AG09309 (cell line): Measurements from ENCODE around the gene RSPH1.
A peak's percentile ranks its signal among the peaks of the same experiment; 100 is the strongest.
"Not testable (repeated sequence)": the region's sequence is repeated elsewhere in the genome, so short reads cannot be mapped to it uniquely, and the experiment has no call there.

Source experiments
- DNase-seq: peaks from one replicate; pipeline ENCODE4 v3.0.0-alpha.2; 2010; ENCODE audit warnings: low read depth
- H3K4me3 ChIP-seq: 2 replicates; pipeline ENCODE4 v1.5.1; 2011; ENCODE audit warnings: mild to moderate bottlenecking, low read depth, low read length, moderate library complexity; ENCODE audit not compliant: control insufficient read depth
- TF ChIP-seq, protein P1 (sequence below): IDR thresholded peaks from 2 replicates; pipeline ENCODE4 v1.5.1; 2011; ENCODE audit warnings: mild to moderate bottlenecking, low read depth, low read length, inconsistent platforms; ENCODE audit not compliant: insufficient read depth, control insufficient read depth; ENCODE audit errors: missing control alignments

The RSPH1 gene

DNA sequence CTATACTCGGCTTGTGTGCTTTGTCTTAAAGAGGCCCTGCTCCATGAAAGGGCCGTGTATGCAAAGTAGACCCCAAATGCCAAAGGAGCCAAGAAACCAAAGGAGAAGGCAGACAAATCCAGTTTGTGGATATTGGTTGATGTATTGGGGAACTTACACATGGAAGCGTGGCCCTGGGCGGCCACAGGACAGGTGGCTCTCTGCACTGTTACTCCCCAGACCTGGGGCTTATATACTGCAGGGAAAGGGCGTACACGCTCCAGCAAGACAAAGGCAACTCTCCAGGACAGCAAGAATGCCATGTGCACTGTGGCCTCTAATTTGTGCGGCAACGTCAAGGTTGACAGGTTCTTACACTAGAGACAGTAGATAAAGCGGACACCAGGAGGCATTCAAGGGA lies 24.8 kb downstream of the RSPH1 start:
- TF ChIP-seq, protein P1, sequence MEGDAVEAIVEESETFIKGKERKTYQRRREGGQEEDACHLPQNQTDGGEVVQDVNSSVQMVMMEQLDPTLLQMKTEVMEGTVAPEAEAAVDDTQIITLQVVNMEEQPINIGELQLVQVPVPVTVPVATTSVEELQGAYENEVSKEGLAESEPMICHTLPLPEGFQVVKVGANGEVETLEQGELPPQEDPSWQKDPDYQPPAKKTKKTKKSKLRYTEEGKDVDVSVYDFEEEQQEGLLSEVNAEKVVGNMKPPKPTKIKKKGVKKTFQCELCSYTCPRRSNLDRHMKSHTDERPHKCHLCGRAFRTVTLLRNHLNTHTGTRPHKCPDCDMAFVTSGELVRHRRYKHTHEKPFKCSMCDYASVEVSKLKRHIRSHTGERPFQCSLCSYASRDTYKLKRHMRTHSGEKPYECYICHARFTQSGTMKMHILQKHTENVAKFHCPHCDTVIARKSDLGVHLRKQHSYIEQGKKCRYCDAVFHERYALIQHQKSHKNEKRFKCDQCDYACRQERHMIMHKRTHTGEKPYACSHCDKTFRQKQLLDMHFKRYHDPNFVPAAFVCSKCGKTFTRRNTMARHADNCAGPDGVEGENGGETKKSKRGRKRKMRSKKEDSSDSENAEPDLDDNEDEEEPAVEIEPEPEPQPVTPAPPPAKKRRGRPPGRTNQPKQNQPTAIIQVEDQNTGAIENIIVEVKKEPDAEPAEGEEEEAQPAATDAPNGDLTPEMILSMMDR: no peak
- no peak overlapping the region for H3K4me3 ChIP-seq
- DNase-seq: no peak

DNA sequence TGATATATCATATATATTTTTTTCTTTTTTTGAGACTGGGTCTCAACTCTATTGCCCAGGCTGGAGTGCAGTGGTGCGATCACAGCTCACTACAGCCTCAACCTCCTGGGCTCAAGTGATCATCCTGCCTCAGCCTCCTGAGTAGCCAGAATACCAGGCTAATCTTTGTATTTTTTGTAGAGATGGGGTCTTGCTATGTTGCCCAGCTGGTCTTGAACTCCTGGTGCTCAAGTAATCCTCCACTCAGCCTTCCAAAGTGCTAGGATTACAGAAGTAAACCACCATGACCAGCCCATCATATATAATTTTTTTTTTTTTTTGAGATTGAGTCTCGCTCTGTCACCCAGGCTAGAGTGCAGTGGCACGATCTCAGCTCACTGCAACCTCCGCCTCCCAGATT lies 26.3 kb downstream of the RSPH1 start:
- not testable (repeated sequence) for H3K4me3 ChIP-seq, DNase-seq

DNA sequence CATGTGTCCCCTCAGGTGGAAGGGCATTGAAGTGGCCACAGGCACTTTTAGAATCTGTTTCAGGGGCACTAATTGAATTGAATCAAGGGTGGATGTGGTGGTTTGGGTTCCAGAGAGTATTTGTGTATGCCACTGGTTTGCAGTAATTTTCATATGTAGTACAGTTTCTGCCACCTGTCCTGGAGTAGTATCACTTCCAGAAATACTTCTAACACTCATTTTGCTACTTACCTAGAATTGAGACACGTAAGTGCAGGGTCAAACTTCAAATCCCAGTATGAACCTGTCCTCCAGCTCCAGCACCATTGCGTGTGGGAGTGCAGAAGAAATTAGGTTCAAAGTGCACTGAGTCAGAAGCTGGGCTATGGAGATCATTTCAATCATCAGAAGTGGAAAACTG lies 26.8 kb downstream of the RSPH1 start:
- TF ChIP-seq, protein P1: no peak
- no peak for DNase-seq
- no peak overlapping the region for H3K4me3 ChIP-seq

DNA sequence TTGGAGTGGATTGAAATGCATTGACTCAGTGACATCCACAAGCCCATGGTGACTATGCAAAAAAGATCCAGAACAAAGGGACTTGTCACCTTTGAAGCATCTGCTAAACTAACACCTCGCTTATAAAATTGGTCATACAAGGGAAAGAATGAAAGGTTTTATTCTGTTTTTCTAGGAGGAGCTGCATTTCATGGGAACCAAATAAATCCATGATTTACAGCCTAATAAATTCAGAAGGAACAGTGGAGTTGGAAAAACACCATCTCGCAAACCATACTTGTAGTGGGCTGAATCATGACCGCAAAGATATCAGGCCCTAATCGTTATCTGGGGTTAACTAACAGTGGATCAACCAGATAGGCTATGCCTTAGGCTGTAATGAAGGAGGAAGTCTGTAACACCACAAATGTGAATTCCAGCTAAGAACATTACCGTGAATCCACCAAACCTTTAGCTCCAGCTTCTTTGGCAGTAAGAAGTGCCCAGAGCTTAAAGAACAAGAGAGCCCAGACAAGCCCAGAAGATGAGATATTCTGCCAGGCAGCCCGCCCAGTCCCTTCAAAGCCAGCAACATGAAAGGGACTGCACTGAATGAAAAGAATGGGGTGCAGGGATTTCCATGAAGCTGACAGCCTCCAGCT lies 27.4 kb downstream of the RSPH1 start:
- TF ChIP-seq, protein P1: no peak
- no peak overlapping the region for H3K4me3 ChIP-seq
- no peak for DNase-seq

DNA sequence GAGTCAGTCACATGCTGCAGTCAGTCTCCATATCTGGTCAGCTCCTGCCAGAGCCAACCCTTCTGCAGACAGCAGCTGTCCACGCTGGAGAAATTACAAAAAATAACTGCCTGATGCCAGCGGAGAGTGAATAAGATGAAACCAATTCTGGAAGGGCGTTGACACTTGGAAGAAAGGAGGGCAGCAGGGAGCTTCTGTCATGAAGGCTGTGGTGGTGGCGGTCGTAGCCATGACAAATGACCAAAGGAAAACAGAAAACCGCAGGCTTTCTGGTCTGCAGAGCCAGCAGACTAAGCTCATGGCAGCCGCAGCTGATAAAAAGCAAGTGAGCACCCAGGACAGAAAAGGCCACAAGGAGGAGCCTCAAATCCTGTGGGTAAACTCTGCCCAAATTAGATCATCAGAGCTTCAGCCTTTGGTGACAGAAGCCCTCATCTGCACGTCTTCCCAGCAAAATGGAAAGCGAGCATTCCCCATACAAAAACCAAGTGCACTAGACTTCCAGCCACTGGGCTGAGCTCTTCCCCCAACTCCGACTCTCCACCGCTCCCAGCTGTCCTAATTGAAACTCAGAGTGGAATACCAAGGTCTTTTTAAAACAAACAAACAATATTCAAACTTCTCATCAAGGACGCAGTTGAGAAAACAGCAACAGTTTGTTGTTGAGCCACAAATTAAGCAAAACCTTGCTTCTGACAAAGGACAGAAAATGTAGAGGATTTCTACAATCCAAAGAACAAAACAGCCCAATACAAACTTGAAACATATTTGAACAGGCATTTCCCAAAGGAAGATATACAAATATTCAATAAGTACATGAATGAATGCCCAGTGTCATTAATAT lies 28.7 kb downstream of the RSPH1 start:
- TF ChIP-seq, protein P1: peak; percentile 28
- no peak overlapping the region for H3K4me3 ChIP-seq
- no peak for DNase-seq

DNA sequence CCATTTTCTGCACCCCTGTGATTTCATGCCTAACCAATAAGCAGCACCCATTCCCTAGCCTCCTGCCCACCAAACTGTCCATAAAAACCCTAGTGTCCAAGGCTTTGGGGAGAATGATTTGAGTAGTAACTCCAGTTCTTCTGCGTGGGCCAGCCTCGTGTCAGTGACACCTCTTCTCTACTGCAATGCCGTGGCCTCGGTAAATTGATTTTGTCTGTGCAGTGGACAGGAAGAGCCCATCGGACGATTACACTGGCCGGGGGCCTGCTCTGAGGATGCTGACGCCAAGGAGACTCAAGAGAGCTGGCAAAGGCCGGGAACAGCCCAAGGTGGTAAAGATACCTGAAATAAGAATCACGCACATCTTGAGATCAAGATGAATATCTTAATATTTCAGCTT lies 29.3 kb downstream of the RSPH1 start:
- TF ChIP-seq, protein P1: no peak
- H3K4me3 ChIP-seq: no peak overlapping the region
- DNase-seq: no peak

DNA sequence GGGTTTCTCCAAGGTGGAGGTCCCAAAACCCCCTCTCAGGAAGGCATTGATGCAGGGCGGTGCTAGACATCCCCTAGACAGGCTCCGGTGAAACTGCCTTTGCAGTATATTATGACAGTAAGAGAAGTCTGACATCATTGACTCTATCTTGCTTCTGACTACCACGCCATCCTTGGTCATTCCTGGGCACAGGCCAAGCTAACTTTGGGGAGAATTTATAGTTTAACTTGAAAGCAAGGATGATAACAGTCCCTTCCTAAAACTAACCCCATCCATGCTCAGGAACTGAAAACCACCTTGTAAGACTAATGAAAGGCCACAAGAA lies 30.3 kb downstream of the RSPH1 start:
- TF ChIP-seq, protein P1: no peak
- H3K4me3 ChIP-seq: no peak overlapping the region
- DNase-seq: no peak
